GM12801 (cell line): ENCODE measurements around the gene TRPM2.

Experiments used
- CTCF ChIP-seq: IDR thresholded peaks from one replicate; pipeline ENCODE4 v1.5.1; 2011; ENCODE audit warnings: control low read depth; ENCODE audit not compliant: insufficient read length; ENCODE audit errors: extremely low read depth

The TRPM2 gene

DNA sequence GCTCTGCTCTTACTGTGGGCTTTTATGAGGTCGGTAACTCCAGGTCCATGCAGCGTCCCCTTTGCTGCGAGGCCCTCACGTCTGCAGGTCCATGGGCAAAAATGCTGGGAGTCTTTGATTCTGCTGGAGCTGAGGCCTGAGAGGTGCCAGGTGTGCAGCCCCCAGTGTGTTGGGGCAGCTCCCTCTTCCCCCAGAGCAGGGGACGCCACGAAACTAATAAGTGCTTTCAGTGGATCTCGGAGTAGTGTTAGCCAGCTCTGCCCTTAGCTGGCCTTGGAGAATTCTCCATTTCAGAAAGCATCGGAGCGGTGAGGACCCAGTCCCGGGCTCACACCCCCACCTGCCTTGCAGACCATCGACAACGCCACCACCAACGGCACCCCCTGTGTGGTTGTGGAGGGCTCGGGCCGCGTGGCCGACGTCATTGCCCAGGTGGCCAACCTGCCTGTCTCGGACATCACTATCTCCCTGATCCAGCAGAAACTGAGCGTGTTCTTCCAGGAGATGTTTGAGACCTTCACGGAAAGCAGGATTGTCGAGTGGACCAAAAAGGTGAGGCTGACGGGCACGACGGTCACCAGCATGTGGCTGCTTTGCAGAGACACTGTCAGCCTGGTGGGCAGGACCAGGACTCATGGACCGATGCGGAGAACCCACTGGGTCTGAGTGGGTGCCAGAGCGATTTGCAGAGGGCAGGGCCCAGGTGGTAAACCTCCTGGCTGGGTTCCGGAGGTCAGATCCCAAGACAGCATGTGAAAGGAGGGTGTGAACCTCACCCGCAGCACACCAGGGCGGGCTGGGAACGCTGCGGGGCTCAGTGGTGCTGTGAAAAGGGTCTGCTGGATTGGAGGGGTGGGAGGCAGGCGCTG lies 25.5 kb downstream of the TRPM2 start:
- no peak for TF ChIP-seq CTCF

DNA sequence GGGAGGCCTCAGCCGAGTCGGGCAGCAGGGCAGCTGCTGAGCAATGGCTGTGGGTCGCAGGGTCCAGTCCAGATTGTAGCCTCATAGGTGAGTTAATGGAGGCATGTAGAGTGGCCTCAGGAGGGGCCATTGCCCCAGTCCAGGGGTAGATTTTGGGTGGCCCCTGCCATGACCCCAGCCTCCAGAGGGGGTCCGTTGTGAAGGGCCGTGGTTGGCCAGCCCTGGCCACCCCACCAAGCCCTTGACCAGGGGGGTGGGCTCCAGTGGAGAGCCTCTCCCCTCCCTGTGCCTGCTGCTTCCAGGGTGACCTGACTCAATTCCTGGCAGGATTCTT lies 26.1 kb downstream of the TRPM2 start:
- TF ChIP-seq CTCF, result no peak

GRCh38 chr21:44379991-44380865 lies 26.8 kb downstream of the TRPM2 start:
- no peak for TF ChIP-seq CTCF

GRCh38 chr21:44380876-44381275 lies 27.5 kb downstream of the TRPM2 start:
- TF ChIP-seq CTCF, result no peak

GRCh38 chr21:44381874-44382273 lies 28.5 kb downstream of the TRPM2 start:
- no peak for TF ChIP-seq CTCF

DNA sequence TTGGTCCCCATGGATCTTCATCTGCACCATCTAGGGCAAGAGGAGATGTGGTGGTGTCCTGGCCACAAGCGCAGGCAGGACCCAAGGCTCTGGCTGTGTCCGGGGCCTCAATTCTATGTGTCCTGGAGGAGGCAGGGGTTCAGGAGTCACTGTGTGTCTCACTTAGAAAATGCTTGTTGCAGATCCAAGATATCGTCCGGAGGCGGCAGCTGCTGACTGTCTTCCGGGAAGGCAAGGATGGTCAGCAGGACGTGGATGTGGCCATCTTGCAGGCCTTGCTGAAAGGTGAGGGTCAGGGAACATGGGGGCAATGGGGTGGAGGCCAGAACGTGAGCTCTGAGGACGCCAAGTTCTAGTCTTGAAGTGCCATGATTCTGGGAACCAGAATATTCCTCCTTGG lies 29.1 kb downstream of the TRPM2 start:
- no peak for TF ChIP-seq CTCF

GRCh38 chr21:44383216-44383615 lies 29.8 kb downstream of the TRPM2 start:
- TF ChIP-seq CTCF, result no peak
